HCEC 1CT (cell line): ENCODE data around the gene RUNX2.

ENCODE experiments used
- DNase-seq: peaks from one replicate; pipeline ENCODE4 v3.0.0-alpha.2; 2017

The RUNX2 gene

DNA sequence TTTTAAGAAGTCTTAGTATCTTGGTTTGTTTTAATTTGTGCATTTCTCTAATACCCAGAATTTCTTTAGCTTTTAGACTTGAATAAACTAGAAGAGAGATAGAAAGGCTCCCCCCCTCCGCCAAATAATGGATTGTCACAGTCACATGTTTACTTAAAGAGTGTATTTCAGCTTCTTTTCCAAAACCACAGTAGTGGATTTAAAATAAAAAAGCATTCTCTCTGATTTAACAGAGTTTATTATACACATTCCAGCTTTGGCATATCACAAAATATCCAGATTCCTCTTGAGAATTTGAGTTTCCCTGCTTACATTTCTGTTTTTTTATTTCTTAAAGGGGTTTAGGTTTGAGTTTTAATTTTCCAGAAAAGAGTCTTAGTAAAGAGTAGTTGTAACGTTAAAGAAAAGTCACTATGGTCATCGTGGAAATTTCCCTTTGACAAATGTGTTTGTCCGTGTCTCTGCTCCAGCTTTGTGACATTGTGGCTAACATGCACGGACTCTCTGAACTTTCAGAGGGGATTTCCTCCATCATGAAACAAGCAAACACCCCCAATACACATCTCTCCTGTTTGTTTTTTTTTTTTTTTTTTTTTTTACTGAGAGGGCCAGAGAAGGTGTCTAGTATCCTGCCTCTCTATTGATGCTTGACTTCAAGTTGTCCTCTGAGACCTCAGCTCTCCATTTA, 163.1 kb downstream of the RUNX2 start:
- no peak for DNase-seq

DNA sequence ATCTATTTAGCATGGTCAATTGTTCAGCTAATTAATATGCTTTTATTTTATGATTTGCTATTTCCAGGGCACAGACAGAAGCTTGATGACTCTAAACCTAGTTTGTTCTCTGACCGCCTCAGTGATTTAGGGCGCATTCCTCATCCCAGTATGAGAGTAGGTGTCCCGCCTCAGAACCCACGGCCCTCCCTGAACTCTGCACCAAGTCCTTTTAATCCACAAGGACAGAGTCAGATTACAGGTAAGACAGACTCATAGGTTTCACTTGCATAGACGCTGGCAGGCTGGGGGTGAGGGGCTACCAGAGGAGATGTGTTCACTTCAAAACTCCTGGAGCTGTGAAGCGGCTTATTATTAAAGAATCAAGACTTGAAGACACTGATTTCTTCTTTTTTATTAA, 163.7 kb downstream of the RUNX2 start:
- DNase-seq, result no peak

DNA sequence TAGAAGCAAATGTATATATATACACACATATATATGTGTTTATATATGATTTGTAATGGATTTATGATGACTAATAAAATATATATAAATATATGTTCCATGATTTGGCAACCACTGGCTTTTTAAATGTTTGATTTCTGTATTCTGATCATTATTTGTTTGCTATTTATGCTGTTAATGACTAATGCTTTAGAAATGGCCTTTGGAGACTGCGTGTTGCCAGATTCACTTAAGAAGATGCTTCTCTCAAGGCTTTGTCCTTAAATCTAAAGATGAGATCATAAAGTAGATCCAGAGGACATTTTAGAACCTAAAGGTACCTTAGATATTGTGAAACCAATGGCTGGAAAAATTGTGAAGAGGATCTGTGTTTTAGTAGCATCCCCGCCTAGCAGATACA, 165.6 kb downstream of the RUNX2 start:
- DNase-seq, result peak; percentile 22

DNA sequence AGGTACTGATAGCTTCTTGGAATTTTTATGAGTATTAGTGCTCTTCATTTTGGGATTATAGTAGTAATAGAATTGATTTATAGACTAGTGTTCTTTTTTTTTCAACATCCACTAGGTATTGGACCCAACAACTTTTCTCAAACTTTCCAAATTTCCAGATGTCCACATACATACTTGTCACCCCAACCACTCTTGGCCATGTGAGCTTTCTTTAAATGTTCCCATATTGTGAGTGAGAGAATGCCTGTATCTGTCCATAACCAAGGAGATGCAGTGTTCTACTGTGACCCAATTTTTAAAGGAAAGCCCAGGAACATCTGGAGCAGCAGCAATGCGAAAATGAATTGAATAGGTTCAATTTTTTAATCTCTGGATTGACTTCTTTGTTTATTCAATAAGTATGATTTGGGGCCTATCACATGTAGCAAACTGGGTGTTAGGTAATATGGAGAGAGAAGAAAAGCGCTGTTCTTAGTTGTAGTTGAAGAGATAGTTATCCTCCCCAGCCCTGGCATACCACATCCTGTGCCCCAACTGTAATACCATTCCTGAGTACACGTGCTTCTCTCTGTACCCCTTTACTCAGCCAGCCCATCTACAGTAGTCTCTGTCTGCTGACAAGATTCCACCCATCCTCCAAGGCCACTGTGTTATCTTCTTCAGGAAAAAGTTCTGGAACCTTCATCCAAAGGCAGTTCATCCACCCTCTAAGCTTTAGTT, 166.4 kb downstream of the RUNX2 start:
- no peak for DNase-seq

DNA sequence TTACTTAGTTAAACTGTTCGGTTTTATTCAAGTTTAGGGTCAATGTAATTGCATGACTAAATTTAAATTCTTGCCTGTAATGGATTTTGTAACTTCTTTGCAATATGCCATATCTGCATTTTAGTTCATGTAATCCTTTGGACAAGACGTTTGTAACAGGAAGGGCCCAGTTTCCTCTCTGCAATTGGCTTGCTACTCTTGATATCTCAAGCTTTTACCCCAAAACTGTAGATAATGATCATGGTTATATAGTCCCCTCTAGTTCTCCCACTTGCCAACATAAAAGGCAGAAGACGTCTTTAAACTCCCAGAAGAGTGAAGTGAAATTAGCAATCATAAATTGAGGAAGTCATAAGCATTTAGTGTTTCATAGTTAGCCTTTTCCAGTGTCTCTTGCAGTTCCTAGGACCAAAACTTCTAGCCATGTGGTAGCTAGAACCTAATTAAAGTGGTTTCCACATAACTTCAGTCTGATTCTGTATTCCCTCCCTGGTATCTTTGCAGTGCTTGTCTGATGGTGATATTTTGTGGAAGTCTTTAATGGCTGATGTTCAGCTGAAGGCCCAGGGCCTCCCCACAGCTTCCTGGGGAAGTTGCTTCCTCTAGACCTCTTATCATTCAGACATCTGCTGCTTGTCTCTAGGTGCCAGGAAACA, 167.4 kb downstream of the RUNX2 start:
- no peak for DNase-seq

DNA sequence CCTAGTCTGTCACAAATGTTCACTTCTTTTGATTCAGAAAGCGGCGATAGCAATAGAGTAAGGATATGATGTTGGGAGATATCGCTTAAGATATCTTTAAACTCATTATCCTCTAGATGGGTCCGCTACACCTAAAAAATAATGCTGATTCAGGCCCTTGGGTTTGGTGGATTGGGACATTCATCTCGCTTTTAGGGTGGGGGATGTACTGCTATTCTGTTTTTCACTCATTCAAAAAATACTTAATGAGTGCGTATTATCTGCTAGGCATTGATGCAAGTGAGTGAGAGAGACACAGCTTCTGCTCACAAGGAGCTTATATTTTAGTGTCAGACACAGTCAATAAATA, 167.9 kb downstream of the RUNX2 start:
- no peak for DNase-seq

DNA sequence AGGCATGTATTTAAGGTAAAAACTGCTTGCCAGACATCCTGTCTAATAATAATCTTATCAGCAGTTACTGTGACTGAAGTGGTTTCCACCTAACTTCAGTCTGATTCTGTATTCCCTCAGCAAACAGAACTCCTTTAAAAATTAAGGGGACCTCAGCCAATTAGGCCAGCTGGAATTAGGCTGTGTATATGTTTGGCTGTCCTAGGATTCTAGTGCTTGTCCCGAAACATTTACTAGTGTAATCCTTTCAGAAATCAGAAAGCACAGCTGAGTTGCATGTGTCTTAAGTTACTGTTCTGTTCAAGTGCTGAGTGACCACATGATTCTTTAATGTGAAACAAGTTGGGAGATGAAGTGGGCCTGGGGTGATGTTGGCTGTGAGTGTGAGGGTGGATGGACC, 170.5 kb downstream of the RUNX2 start:
- no peak for DNase-seq

DNA sequence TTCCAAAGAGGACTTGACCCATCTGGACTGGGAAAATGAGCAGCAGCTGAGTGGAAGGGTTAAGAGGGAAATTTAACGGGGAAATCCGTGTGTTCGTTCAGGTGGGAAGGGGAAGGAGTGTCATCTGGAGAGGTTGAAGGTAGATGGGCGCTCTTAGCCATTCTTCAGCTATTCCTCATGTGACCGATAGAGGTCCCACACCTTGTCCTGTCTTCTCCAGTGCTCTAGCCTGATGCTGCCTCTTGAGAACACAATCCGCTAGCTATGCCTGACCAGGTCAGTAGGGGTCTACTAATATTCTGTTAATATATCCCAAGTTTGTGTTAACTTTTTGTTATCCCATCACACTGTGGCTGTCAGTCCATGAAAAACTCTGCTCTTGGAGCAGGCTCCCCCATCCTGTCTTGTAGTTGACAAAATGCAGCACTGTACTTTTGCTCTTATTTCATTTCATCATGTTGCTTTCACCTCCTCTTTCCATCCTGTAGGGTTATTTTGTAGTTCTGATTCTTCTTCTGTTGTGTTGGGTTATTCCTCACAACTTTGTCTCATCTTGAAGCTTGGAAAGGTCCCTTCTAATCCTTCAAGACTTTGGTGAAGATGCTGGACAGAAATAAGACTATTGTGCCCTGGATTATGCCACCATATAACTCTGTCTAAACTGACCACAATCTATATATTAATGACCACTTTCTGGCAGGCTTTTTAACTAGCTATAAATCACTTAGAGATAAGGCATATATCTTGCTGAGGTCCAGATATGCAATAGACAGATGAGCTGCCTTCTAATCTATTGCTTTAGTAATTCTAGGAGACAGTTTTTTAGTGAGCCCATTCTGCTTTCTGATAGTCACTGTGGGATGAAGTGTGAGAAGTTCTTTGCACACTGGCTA, 173.0 kb downstream of the RUNX2 start:
- DNase-seq, result no peak

DNA sequence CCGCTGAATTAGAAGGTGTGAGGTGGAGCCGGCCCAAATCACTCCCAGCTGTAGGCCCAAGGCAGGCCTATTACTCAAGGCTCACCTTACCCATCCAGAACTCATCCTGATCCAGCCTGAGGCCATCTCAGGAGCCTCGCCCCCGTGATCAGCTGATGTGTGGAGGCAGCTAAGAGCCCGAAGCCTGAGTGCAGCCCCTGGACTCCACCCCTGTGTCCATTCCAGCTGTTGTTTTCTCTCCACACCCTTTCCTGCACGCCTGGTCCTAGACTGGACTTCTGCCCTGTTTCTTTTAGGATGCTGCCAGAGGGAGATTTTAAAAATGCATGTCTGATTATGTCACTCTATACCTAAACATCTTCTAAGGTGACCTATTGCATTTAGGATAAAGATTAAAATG, 174.3 kb downstream of the RUNX2 start:
- DNase-seq, result no peak

DNA sequence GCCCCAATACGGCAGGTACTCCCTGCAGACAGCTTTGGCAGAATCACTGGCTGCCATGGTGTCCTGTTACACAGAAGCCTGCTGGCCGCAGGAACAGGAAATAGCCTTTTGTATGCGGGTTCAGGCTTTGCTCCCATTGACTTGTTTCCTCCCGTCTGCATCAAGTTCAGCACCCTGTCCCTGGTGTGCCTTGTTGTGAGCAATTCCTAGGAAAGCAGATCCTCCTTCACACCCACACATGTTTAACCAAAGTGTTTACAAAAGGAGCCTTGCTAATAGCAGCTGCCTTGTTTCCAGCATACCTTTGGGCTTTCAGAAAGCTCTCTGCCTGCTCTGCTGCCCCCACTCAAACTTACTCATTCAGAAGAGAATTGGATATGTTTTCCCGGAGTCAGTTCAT, 176.8 kb downstream of the RUNX2 start:
- peak; percentile 96 for DNase-seq

DNA sequence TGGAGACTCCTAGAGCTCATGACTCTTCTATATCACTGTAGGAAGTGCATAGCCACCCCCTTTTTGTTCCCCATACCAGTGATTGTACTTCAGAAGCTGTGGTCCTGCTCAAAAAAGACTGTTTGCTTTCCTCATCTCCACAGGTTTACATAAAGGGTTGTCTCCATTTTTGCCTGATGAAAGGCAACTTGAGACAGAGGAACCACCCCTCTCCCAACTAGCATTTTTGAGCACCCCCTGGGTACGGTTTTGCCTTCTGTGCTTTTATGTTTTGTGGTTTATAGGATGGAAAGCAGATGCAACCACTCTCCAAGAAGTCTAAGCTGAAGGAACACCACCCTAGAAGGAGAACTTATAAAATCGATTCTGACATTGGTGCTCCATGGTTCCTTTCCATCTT, 177.3 kb downstream of the RUNX2 start:
- DNase-seq, result no peak

DNA sequence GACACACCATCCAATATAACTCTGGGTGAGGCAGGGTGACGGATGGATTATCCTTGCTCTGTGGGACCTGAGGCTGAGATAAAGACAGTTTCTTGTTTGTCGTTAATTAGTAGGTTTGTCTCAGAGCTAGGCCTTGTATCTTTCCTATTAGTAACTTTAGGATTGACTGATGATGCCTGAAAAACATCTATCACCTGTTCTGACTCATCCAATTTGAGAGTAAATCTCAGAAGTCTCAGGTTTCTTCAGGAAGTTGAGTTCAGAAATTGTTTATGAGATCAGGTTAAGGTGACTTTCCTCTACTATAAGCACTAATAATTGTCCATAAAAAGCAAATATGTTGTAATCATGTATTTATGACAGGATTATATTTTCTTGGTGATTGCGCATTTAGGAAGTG, 179.1 kb downstream of the RUNX2 start:
- no peak for DNase-seq

DNA sequence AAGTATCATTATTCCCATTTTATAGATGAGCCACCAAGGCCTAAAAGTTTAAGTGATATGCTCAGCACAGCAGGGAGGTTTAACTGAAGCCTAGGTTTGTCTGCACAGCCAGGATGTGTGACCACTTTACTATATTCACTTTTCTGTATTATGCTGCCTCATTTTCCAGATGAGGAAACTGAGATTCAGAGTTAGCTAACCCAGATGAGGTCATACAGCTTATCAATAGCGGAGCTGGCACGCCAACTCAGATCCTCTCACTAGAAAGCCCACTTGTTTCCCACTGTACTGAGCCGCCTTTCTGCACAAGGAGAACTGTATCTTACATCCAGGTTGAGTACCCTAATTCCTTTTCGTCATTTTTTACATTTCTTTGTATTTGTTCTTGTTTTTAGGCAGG, 181.3 kb downstream of the RUNX2 start:
- DNase-seq, result no peak

DNA sequence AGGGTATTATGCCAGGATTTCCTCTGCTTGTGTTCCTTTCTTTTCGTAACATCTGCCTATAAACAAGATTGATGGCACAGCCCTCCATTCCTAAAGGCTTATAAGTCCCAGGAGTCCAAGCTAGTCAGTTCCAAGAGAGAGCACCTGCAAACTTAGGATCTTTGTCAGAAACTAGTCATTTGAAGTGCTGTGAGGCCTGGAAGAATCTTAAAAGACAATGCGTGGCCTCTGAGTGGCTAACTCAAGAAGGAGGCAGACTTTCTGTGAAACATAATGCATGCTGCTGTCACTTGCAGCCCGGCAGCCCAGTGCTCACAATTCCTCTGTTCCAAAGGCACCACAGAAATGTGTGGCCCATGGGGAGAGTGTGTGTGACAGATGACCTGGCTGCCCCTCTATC, 184.6 kb downstream of the RUNX2 start:
- no peak for DNase-seq

DNA sequence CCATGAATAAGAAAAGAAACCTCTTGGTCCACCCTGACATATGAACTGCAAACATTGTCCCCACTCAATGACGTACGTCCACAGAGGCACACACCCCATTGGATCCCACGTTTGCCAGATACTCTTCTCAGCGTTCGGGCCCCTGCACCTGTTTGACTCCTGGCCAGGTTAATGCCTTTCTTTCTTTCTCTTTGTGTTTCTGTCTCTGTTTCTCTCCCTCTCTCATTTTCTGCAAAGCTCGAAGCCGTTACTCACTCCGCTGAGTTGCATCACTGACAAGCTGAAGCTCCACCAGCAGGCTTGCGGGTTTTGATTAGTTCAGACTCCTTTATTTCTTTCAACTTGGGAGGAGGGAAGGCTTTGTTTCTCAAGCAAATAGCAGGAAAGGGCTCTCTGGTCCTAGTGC, 185.1 kb downstream of the RUNX2 start:
- no peak for DNase-seq

DNA sequence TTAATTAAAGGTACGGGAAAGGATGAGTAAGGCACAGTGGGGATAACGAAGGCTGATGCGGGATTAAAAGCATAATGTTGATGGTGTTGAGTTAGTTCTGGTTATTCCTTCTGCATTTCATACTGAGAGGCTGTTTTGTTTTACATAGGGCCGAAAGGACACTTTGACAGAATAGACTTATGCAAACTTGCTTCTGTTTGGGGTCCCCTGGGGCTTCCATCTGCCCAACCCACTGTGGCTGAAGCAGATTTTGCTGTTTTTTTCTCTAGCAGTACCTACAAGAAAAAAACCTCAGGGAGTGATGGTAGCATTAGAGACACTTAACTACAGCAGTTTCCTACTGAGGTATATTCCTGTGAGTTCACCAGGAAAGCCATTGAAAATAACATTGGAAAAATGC, 185.7 kb downstream of the RUNX2 start:
- DNase-seq, result no peak

DNA sequence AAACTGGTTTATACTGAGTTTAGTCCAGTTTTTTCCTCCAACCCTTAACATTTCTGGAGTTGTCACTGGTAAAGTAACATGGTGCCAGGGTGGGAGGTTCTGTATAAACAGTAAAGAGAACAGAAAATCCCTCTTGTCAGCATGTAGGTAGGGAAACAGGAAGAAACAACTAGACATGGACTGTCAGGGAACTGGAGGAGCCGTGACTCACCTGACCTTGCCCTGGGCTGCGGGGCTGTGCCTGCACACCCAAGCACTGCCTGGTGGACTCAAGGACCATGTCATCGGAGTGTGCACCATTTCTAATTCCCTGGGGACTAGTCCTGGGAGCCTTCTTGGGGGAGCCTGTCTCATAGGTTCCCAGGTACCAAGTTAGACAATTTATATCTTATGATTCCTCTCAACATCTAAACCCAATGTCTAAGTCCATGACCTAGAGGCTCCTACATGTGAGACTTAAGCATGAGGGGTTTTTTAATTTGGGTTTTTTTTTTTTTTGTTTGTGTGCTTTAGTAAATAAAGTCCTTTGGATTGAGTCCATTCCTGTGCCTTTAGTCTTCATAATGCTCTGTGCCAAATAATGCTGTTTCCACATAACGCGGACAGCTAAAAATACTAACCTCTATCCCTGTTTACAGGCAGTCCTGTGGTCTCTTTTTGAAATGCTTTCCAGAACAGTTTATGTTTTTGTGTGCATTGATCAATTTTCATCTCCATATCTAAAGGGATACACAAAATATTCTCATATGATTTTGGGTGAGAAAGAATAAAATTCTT, 186.5 kb downstream of the RUNX2 start:
- peak; percentile 13 for DNase-seq

DNA sequence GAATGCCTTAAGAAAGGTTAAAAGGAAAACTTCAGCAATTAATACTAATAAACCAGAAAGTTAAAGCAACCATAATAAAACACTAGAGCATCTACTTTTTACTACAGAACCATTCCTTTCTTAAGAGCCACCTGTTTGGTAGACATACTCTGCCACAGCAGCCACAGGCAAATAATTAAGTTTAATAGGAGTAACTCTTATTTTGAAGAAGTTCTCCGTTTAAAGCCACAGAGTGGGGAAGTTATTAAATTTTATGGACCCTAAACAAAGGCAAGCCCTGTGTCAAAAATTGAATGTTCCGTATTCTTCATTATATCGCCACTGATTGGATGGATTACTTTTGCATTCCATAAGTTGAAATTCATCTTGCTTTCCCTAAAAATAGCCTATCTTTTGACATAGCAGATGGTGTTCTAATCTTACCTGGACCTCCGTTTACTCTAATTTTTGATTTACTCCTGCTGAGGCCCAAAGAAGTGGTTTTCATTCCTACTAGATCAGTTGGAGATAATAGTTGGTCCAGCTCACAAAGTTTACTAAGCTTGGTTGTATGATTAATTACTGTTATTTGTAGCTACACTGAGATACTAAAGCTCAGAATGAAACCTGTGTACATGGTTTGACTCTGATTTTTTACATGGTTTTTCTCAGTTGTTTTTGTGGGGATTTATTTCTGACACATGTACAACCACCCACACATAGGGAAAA, 190.0 kb downstream of the RUNX2 start:
- DNase-seq, result no peak

DNA sequence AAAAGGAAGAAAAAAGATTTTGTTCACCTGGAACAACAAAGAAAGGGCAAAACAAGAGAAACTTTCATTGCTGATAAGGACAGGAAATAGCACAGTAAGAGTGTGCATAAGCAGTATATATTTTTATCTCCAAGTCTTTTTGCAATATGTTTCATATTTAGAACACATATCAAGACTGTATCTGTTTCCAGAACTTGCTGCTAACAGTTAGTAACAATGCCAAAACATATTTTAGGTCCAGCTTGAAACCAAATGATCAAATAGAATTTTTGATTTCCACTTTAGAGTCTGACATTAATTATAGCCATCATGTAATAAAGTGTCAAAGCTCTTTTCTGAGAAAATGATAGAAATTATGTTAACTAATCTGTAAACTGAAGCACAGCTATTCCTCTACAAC, 193.1 kb downstream of the RUNX2 start:
- no peak for DNase-seq

DNA sequence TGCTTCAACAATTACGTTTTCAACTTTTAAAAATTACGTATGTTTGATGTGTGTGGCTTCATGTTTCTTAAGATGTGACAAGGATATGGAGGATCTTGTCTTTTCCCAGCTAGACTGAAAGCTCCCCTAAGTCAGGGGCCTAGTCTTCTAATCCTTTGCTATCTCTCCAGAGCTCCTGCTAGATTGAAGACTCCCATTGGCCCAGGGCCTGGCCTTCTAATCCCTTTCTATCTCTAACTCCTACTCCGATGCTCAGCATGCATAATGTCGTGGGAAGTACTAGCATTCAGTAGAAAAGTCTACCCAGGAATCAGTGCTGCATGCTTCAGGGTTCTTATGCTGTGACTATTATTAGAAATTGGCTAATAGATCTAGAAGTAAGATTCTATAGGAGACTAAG, 194.4 kb downstream of the RUNX2 start:
- no peak for DNase-seq

DNA sequence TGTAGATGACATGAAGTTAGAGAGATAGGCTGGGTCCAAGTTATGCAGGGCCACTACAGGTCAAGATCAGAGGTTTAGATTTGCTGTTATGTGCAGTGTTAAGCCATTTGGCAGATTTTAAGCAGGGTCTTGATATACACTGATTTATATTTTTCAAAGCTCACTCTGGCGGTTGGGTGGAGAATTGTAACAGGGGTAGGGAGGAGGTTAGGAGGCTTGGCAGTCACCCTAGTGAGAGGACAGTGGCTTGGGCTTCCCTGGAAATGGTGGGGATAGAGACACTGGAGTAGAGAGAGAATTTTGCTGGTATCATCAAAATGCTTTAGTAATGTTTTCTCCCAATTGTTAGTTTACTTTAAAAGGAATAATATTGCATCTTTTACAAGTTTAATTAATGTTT, 199.1 kb downstream of the RUNX2 start:
- DNase-seq, result no peak

DNA sequence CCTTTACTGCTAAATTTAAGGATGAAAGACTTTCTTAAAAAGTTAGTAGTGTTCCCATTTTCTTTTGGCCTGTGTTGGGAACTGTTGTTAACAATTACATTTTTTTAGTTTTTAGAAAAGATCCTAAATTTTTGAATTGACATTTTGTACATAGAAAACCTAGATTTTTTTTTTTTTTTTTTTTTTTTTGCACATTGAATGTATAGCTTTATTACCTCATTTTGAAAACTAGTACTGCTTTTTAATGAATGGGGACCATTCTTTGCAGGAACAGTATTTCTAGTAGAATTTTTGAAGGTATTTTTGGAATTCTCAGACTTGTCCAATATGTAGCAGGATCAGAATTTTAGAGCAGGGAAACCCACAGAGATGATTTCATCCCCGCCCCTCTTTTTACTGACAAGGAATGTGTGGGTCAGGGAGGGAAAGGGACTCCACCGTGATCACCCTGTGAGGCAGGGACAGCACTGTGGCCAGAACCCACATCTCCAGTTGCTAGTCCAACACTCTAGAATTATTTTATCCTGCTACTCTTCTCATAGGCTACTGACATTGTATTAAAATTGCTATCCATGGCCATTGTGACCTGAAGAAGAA, 204.0 kb downstream of the RUNX2 start:
- no peak for DNase-seq
